Measurements from ENCODE around the gene SLCO3A1. TPM values are rescaled to one million over a fixed set of nuclear protein-coding genes. Genes with fewer than 3 reads are reported as not detected.

Gene SLCO3A1
- total RNA-seq, 4 donors from 2014 or later: 10.9 to 18.1 (median 14.2) TPM

- no peaks in the 10 kb centered on the region for H3K36me3 ChIP-seq
- peak overlapping the region; percentile 80 to 89 (median 86) for H3K27ac ChIP-seq
- H3K4me3 ChIP-seq: peak overlapping the region; percentile 1 to 49 (median 12)
- peak; percentile 8 for DNase-seq
- 7 to 19% methylated on average over 9 of the region's 9 CpGs for WGBS, 2 donors
- H3K9me3 ChIP-seq: no peaks in the 10 kb centered on the region
- intact Hi-C loops (cut with DNase I): no loop called here
- no peak for TF ChIP-seq CTCF (IDR thresholded peaks at IDR 0.05)
- peak in 1 of 4 donors; percentile 17 for TF ChIP-seq POLR2A (IDR thresholded peaks at IDR 0.05)
- peaks cover 64 to 98% (median 73%) of the 10 kb centered on the region in 3 donors for H3K4me1 ChIP-seq
- H3K27me3 ChIP-seq: no peaks in the 10 kb centered on the region
Measured at GRCh38 chr15:91942720-91943394, 89.3 kb downstream of the SLCO3A1 start.

GRCh38 chr15:91944331-91944730, 90.8 kb downstream of the SLCO3A1 start:
- no peaks in the 10 kb centered on the region for H3K27me3 ChIP-seq
- no peaks in the 10 kb centered on the region for H3K36me3 ChIP-seq
- H3K27ac ChIP-seq: peak overlapping the region; percentile 80 to 89 (median 86)
- TF ChIP-seq CTCF (IDR thresholded peaks at IDR 0.05) (no peak), POLR2A (IDR thresholded peaks at IDR 0.05) (no peak)
- intact Hi-C loops (cut with DNase I): no loop called here
- no peak overlapping the region for H3K4me3 ChIP-seq
- H3K4me1 ChIP-seq: peaks cover 73 to 99% (median 83%) of the 10 kb centered on the region in 3 donors
- H3K9me3 ChIP-seq: no peaks in the 10 kb centered on the region
- 48 to 49% methylated on average over 3 to 5 of the region's 6 CpGs for WGBS, 2 donors
- no peak for DNase-seq

- intact Hi-C loops (cut with DNase I): no loop called here
- no peak for TF ChIP-seq POLR2A (IDR thresholded peaks at IDR 0.05)
- TF ChIP-seq CTCF (IDR thresholded peaks at IDR 0.05): no peak
- WGBS, 2 donors: 83 to 88% methylated on average over 6 of the region's 6 CpGs
Measured at GRCh38 chr15:91945385-91945784, 91.9 kb downstream of the SLCO3A1 start.

GRCh38 chr15:91946075-91946474, 92.6 kb downstream of the SLCO3A1 start:
- no peak overlapping the region for H3K4me3 ChIP-seq
- peak overlapping the region; percentile 22 to 91 (median 59) for H3K27ac ChIP-seq
- H3K36me3 ChIP-seq: no peaks in the 10 kb centered on the region
- no peak for DNase-seq
- H3K9me3 ChIP-seq: no peaks in the 10 kb centered on the region
- no peaks in the 10 kb centered on the region for H3K27me3 ChIP-seq
- intact Hi-C loops (cut with DNase I): no loop called here
- TF ChIP-seq CTCF (IDR thresholded peaks at IDR 0.05): no peak
- no peak for TF ChIP-seq POLR2A (IDR thresholded peaks at IDR 0.05)
- peaks cover 70 to 99% (median 85%) of the 10 kb centered on the region in 3 donors for H3K4me1 ChIP-seq
- 45 to 81% methylated on average over 5 to 6 of the region's 6 CpGs for WGBS, 2 donors

More at GRCh38 chr15:91945385-91945784, 91.9 kb downstream of the SLCO3A1 start:
- no peaks in the 10 kb centered on the region for H3K9me3 ChIP-seq
- peaks cover 77 to 99% (median 85%) of the 10 kb centered on the region in 3 donors for H3K4me1 ChIP-seq
- H3K27ac ChIP-seq: peak overlapping the region; percentile 22 to 91 (median 82)
- no peaks in the 10 kb centered on the region for H3K27me3 ChIP-seq
- no peak overlapping the region for H3K4me3 ChIP-seq
- no peaks in the 10 kb centered on the region for H3K36me3 ChIP-seq
- DNase-seq: no peak

GRCh38 chr15:91946581-91947292, 93.2 kb downstream of the SLCO3A1 start:
- Histone ChIP-seq H3K27me3 (no peaks in the 10 kb centered on the region), H3K36me3 (no peaks in the 10 kb centered on the region), H3K4me3 (no peak overlapping the region), H3K4me1 (peaks cover 69 to 99% (median 84%) of the 10 kb centered on the region in 3 donors), H3K9me3 (no peaks in the 10 kb centered on the region), H3K27ac (peak overlapping the region; percentile 73 to 91 (median 84))
- no peak for TF ChIP-seq POLR2A (IDR thresholded peaks at IDR 0.05)
- TF ChIP-seq CTCF (IDR thresholded peaks at IDR 0.05): peak in 1 of 6 experiments; percentile 12
- no peak for DNase-seq
- intact Hi-C loops (cut with DNase I): no loop called here
- WGBS, 2 donors: 65 to 80% methylated on average over 14 to 16 of the region's 16 CpGs
